ENCODE data around the gene KIAA1958. TPM values are rescaled to one million over a fixed set of nuclear protein-coding genes. Genes with fewer than 3 reads are reported as not detected.

The KIAA1958 gene
- total RNA-seq, 1 experiment from 2014 or later = 18.5 TPM

DNA sequence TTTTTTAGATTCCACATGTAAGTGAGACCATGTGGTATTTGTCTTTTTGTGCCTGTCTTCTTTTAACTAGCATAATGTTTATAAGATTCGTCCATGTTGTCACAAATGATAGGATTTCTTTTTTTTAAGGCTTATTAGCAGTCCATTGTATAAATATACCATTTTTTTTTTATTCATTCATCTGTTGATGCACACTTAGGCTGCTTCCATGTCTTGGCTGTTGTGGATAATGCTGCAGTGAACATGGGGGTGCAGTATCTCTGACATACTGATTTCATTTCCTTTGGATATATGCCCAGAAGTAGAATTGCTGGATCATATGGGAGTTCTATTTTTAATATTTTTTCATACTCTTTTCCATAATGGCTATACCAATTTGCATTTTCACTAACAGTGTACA lies 48.7 kb downstream of the KIAA1958 start:
- H3K27me3 ChIP-seq (ENCODE audit: insufficient read depth, low read length) = no peaks in the 10 kb centered on the region
- no peaks in the 10 kb centered on the region for H4K20me1 ChIP-seq (ENCODE audit: insufficient read depth)
- intact Hi-C loops (cut with micrococcal nuclease) = no loop called here
- ChIA-PET RAD21 (ENCODE audit: low non-redundant PET in 1 of 2, low total read pairs in 2 of 2, uncharacterized antibody in 2 of 2, unreplicated experiment in 2 of 2) (no interaction called here), CTCF (no interaction called here), POLR2A (interaction anchor here (0.6 kb wide), 1 partner anchor 225 kb away, joined by 4 read pairs; no protein-coding TSS in a partner anchor)
- no peak overlapping the region for H3K9ac ChIP-seq (ENCODE audit: low read length)
- BruUV-seq (replicated peaks) = no TSS peak
- no peak overlapping the region for H2AFZ ChIP-seq (ENCODE audit: low read depth, low read length, poor library complexity, severe bottlenecking)
- DNase-seq (ENCODE audit: low read depth, low spot score) (no peak), ATAC-seq (no peak)
- no peaks in the 10 kb centered on the region for H3K4me1 ChIP-seq (ENCODE audit: control insufficient read depth in 1 of 2, insufficient read depth in 2 of 2, low read length in 2 of 2)
- H3K27ac ChIP-seq (ENCODE audit: low read depth, low read length) = no peak overlapping the region
- no peak overlapping the region for H3K4me2 ChIP-seq (ENCODE audit: low read length)
- H3K79me2 ChIP-seq (ENCODE audit: insufficient read depth, low read length) = peaks cover 4% of the 10 kb centered on the region; the same call in 1 of the 2 replicates
- no peak overlapping the region for H3K4me3 ChIP-seq (replicated peaks in 1 of 2; ENCODE audit: low read depth in 1 of 2, low read length in 2 of 2)
- no peaks in the 10 kb centered on the region for H3K9me2 ChIP-seq (ENCODE audit: insufficient read depth)
- H3K9me3 ChIP-seq (ENCODE audit: control insufficient read depth in 1 of 2, insufficient read depth in 1 of 2, low read depth in 1 of 2, low read length in 2 of 2) = no peaks in the 10 kb centered on the region
- TF ChIP-seq, protein P1, sequence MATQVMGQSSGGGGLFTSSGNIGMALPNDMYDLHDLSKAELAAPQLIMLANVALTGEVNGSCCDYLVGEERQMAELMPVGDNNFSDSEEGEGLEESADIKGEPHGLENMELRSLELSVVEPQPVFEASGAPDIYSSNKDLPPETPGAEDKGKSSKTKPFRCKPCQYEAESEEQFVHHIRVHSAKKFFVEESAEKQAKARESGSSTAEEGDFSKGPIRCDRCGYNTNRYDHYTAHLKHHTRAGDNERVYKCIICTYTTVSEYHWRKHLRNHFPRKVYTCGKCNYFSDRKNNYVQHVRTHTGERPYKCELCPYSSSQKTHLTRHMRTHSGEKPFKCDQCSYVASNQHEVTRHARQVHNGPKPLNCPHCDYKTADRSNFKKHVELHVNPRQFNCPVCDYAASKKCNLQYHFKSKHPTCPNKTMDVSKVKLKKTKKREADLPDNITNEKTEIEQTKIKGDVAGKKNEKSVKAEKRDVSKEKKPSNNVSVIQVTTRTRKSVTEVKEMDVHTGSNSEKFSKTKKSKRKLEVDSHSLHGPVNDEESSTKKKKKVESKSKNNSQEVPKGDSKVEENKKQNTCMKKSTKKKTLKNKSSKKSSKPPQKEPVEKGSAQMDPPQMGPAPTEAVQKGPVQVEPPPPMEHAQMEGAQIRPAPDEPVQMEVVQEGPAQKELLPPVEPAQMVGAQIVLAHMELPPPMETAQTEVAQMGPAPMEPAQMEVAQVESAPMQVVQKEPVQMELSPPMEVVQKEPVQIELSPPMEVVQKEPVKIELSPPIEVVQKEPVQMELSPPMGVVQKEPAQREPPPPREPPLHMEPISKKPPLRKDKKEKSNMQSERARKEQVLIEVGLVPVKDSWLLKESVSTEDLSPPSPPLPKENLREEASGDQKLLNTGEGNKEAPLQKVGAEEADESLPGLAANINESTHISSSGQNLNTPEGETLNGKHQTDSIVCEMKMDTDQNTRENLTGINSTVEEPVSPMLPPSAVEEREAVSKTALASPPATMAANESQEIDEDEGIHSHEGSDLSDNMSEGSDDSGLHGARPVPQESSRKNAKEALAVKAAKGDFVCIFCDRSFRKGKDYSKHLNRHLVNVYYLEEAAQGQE (IDR thresholded peaks at IDR 0.05; ENCODE audit: low read depth) = no peak
- TF ChIP-seq EZH2 (IDR thresholded peaks at IDR 0.05) (no peak), POLR2A (IDR thresholded peaks at IDR 0.05; ENCODE audit: borderline replicate concordance, extremely low read depth, insufficient read depth, insufficient read length) (no peak), ZBTB33 (IDR thresholded peaks at IDR 0.05; ENCODE audit: extremely low read depth, insufficient replicate concordance, low read length) (no peak), ELF1 (IDR thresholded peaks at IDR 0.05; ENCODE audit: borderline replicate concordance, low read depth) (no peak), SIN3A (IDR thresholded peaks at IDR 0.05; ENCODE audit: low read depth) (no peak), POLR2AphosphoS5 (IDR thresholded peaks at IDR 0.05; ENCODE audit: low read depth, low read length) (no peak), ZNF274 (IDR thresholded peaks at IDR 0.05; ENCODE audit: low read depth, low read length) (no peak), CEBPB (IDR thresholded peaks at IDR 0.05; ENCODE audit: low read depth) (no peak), CTCF (IDR thresholded peaks at IDR 0.05 in 2 of 3, conservative IDR thresholded peaks at IDR 0.05 in 1 of 3; ENCODE audit: borderline replicate concordance in 1 of 3, insufficient read depth in 1 of 3, low read depth in 2 of 3, low read length in 2 of 3) (no peak), CBX3 (IDR thresholded peaks at IDR 0.05; ENCODE audit: low read depth) (no peak), YY1 (IDR thresholded peaks at IDR 0.05; ENCODE audit: extremely low read depth, insufficient replicate concordance, low read depth, low read length) (no peak), TCF7L2 (IDR thresholded peaks at IDR 0.05; ENCODE audit: borderline replicate concordance, extremely low read depth, insufficient read depth, insufficient read length) (no peak), SP1 (IDR thresholded peaks at IDR 0.05; ENCODE audit: low read depth) (no peak), RAD21 (IDR thresholded peaks at IDR 0.05; ENCODE audit: low read depth) (no peak), JUND (IDR thresholded peaks at IDR 0.05) (no peak), ATF3 (IDR thresholded peaks at IDR 0.05) (no peak)
- no peaks in the 10 kb centered on the region for H3K36me3 ChIP-seq (ENCODE audit: control insufficient read depth in 1 of 2, insufficient read depth in 2 of 2, low read length in 2 of 2)

All from HCT116 (cell line).